ENCODE results near the gene ANKRD9.

Gene ANKRD9

GRCh38 chr14:102495491-102496330 lies 13.9 kb downstream of the ANKRD9 start:
- H3K36me3 ChIP-seq (ENCODE audit: control insufficient read depth in 4 of 4, insufficient read depth in 4 of 4, low read length in 3 of 4) = peaks cover 0 to 14% (median 8%) of the 10 kb centered on the region in 4 experiments
- POLR2A ChIA-PET = no interaction called here
- over 99% methylated on average over 26 of the region's 26 CpGs for WGBS (ENCODE audit: insufficient coverage)

DNA sequence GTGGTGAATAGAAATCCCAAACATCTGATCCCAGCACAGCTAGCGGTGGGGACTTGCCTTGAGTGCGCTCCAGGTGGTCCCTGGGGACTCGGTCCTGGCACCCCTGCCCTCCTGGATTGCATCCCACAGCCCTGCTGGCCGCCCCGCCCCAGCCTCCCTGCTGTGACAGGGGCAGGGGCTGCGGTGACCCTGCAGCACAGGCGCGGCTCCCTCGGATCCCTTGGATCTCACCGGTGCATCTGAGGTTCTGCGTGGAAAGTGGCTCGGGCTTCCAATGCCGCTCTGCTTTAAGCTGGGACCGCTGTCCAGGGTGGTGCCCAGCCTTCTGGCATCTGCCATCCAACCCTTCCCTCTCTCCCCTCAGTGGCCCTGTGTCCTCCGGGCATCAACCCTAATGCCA lies 16.0 kb downstream of the ANKRD9 start:
- CTCF ChIA-PET = no interaction called here
- POLR2A ChIA-PET = interaction anchor here (0.6 kb wide), 1 partner anchor 65 kb away, joined by 5 read pairs; no protein-coding TSS in a partner anchor
- DNase-seq = no peak
- 96% methylated on average over 14 of the region's 15 CpGs for WGBS (ENCODE audit: insufficient coverage)
- H3K4me1 ChIP-seq (ENCODE audit: control extremely low read depth in 1 of 4, control insufficient read depth in 4 of 4, insufficient read depth in 4 of 4, low read length in 3 of 4) = no peaks in the 10 kb centered on the region
- no peaks in the 10 kb centered on the region for H3K27me3 ChIP-seq (replicated peaks in 2 of 5; ENCODE audit: control insufficient read depth in 4 of 5, insufficient read depth in 5 of 5, low read length in 4 of 5)
- no peak overlapping the region for H3K27ac ChIP-seq (ENCODE audit: insufficient read depth in 1 of 2, low read depth in 1 of 2, low read length in 2 of 2, poor library complexity in 1 of 2, severe bottlenecking in 2 of 2)
- H3K36me3 ChIP-seq (ENCODE audit: control insufficient read depth in 4 of 4, insufficient read depth in 4 of 4, low read length in 3 of 4) = peaks cover 0 to 10% (median 2%) of the 10 kb centered on the region in 4 experiments
- no peaks in the 10 kb centered on the region for H3K9me3 ChIP-seq (ENCODE audit: control extremely low read depth in 1 of 5, control insufficient read depth in 4 of 5, insufficient read depth in 2 of 5, low read depth in 1 of 5, low read length in 4 of 5)
- H3K4me3 ChIP-seq (ENCODE audit: control insufficient read depth in 1 of 7, extremely low read depth in 1 of 7, insufficient read depth in 4 of 7, low read depth in 2 of 7, low read length in 6 of 7) = no peak overlapping the region

More at GRCh38 chr14:102495491-102496330, 13.9 kb downstream of the ANKRD9 start:
- H3K4me3 ChIP-seq (ENCODE audit: control insufficient read depth in 1 of 7, extremely low read depth in 1 of 7, insufficient read depth in 4 of 7, low read depth in 2 of 7, low read length in 6 of 7) = no peak overlapping the region
- no peak for DNase-seq
- H3K4me1 ChIP-seq (ENCODE audit: control extremely low read depth in 1 of 4, control insufficient read depth in 4 of 4, insufficient read depth in 4 of 4, low read length in 3 of 4) = peaks cover 0 to 8% (median 6%) of the 10 kb centered on the region in 4 experiments
- H3K27me3 ChIP-seq (replicated peaks in 2 of 5; ENCODE audit: control insufficient read depth in 4 of 5, insufficient read depth in 5 of 5, low read length in 4 of 5) = no peaks in the 10 kb centered on the region
- CTCF ChIA-PET = no interaction called here
- H3K9me3 ChIP-seq (ENCODE audit: control extremely low read depth in 1 of 5, control insufficient read depth in 4 of 5, insufficient read depth in 2 of 5, low read depth in 1 of 5, low read length in 4 of 5) = no peaks in the 10 kb centered on the region
- no peak overlapping the region for H3K27ac ChIP-seq (ENCODE audit: insufficient read depth in 1 of 2, low read depth in 1 of 2, low read length in 2 of 2, poor library complexity in 1 of 2, severe bottlenecking in 2 of 2)

DNA sequence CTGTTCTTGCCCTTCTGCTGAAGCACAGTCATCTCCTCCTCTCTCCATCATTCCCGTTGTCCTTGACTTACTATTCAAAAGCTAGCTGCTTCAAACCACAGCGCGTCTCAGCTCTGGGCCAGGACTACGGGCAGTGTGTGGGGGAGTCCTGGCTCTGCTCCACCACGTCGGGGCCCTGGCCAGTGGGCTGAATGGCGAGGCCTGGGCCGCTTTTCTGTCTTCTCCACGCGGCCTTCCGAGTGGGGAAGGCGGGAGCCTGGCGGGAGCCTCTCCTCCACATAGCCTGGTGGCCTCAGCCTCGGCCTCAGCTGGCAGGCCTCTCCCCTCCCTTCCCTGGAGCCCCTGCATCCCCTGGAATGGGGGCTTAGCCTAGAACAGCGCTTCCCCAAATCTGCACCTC lies 16.5 kb downstream of the ANKRD9 start:
- 94% methylated on average over 10 of the region's 15 CpGs for WGBS (ENCODE audit: insufficient coverage)
- H3K4me3 ChIP-seq (ENCODE audit: control insufficient read depth in 1 of 7, extremely low read depth in 1 of 7, insufficient read depth in 4 of 7, low read depth in 2 of 7, low read length in 6 of 7) = no peak overlapping the region
- no peaks in the 10 kb centered on the region for H3K9me3 ChIP-seq (ENCODE audit: control extremely low read depth in 1 of 5, control insufficient read depth in 4 of 5, insufficient read depth in 2 of 5, low read depth in 1 of 5, low read length in 4 of 5)
- no peak overlapping the region for H3K27ac ChIP-seq (ENCODE audit: insufficient read depth in 1 of 2, low read depth in 1 of 2, low read length in 2 of 2, poor library complexity in 1 of 2, severe bottlenecking in 2 of 2)
- DNase-seq = no peak
- H3K4me1 ChIP-seq (ENCODE audit: control extremely low read depth in 1 of 4, control insufficient read depth in 4 of 4, insufficient read depth in 4 of 4, low read length in 3 of 4) = no peaks in the 10 kb centered on the region
- ChIA-PET POLR2A (interaction anchor here (0.6 kb wide), 1 partner anchor 64 kb away, joined by 5 read pairs; no protein-coding TSS in a partner anchor), CTCF (no interaction called here)
- H3K27me3 ChIP-seq (replicated peaks in 2 of 5; ENCODE audit: control insufficient read depth in 4 of 5, insufficient read depth in 5 of 5, low read length in 4 of 5) = no peaks in the 10 kb centered on the region
- peaks cover 0 to 5% (median 0%) of the 10 kb centered on the region in 4 experiments for H3K36me3 ChIP-seq (ENCODE audit: control insufficient read depth in 4 of 4, insufficient read depth in 4 of 4, low read length in 3 of 4)

DNA sequence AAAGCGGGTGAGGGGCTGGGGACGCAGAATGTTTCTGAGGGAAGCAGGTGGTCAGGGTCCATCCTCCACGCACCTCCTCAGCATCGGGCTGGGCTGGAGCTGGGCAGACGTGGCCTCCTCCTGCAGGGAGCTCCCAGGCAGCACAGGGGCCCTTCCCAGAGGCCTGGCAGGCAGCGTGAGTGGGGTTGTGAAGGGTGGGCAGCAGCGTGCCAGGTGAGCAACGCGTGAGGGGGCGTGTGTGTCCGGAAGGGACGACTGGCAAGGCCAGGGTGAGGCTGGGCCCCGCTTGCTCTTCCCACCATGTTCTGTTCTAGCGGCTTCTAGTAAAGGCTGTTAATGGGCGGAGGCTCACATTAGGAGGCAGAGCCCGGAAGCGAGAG lies 17.1 kb downstream of the ANKRD9 start:
- POLR2A ChIA-PET = no interaction called here
- DNase-seq = no peak

DNA sequence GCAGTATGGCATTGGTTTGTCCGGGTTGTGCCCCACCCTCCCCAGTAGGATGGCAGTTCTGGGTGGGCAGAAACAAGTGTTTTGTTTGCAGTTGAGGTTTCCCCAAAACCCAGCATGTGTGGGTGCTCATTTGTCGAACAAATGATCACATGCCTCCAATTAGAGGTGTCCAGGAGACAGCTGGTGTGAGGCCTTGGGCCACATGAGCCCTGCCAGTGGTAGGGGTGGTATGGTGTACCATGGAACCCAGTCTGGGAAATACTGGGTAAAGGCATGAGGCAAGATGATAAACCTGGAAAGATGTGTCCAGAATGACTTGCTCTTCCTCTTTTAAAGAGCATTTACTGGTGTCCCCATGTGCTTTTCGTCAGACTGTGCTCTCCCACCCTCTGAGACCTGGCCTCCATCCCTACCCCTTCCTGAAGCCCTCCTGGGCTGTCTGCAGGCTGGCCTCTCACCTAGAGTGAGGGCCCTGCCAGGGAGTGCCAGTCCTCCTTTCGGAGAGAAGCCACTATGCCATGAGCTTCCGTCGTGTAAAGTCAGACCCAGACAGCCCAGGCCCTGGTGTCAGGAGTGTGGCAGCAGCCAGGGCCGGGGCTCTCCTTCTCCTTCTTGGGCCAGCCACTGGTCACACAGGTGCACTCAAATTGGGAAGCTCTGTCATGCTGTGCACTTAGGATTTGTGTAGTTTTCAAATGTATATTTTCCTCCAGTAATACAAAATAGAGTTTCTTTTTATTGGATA lies 17.6 kb downstream of the ANKRD9 start:
- no peak for DNase-seq
- Histone ChIP-seq H3K27me3 (replicated peaks in 2 of 5; ENCODE audit: control insufficient read depth in 4 of 5, insufficient read depth in 5 of 5, low read length in 4 of 5) (no peaks in the 10 kb centered on the region), H3K4me3 (ENCODE audit: control insufficient read depth in 1 of 7, extremely low read depth in 1 of 7, insufficient read depth in 4 of 7, low read depth in 2 of 7, low read length in 6 of 7) (no peak overlapping the region), H3K27ac (ENCODE audit: insufficient read depth in 1 of 2, low read depth in 1 of 2, low read length in 2 of 2, poor library complexity in 1 of 2, severe bottlenecking in 2 of 2) (no peak overlapping the region), H3K4me1 (ENCODE audit: control extremely low read depth in 1 of 4, control insufficient read depth in 4 of 4, insufficient read depth in 4 of 4, low read length in 3 of 4) (no peaks in the 10 kb centered on the region), H3K36me3 (ENCODE audit: control insufficient read depth in 4 of 4, insufficient read depth in 4 of 4, low read length in 3 of 4) (no peaks in the 10 kb centered on the region), H3K9me3 (ENCODE audit: control extremely low read depth in 1 of 5, control insufficient read depth in 4 of 5, insufficient read depth in 2 of 5, low read depth in 1 of 5, low read length in 4 of 5) (no peaks in the 10 kb centered on the region)
- POLR2A ChIA-PET = no interaction called here
- WGBS (ENCODE audit: insufficient coverage) = 97% methylated on average over 6 of the region's 7 CpGs
- CTCF ChIA-PET = interaction anchor here (0.6 kb wide), 1 partner anchor 24 kb away, joined by 3 read pairs; no protein-coding TSS in a partner anchor

More for the DNA sequence above, 17.1 kb downstream of the ANKRD9 start:
- no peaks in the 10 kb centered on the region for H3K36me3 ChIP-seq (ENCODE audit: control insufficient read depth in 4 of 4, insufficient read depth in 4 of 4, low read length in 3 of 4)
- no peak overlapping the region for H3K27ac ChIP-seq (ENCODE audit: insufficient read depth in 1 of 2, low read depth in 1 of 2, low read length in 2 of 2, poor library complexity in 1 of 2, severe bottlenecking in 2 of 2)
- no peak overlapping the region for H3K4me3 ChIP-seq (ENCODE audit: control insufficient read depth in 1 of 7, extremely low read depth in 1 of 7, insufficient read depth in 4 of 7, low read depth in 2 of 7, low read length in 6 of 7)
- 98% methylated on average over 11 of the region's 17 CpGs for WGBS (ENCODE audit: insufficient coverage)
- H3K9me3 ChIP-seq (ENCODE audit: control extremely low read depth in 1 of 5, control insufficient read depth in 4 of 5, insufficient read depth in 2 of 5, low read depth in 1 of 5, low read length in 4 of 5) = no peaks in the 10 kb centered on the region
- no peaks in the 10 kb centered on the region for H3K27me3 ChIP-seq (replicated peaks in 2 of 5; ENCODE audit: control insufficient read depth in 4 of 5, insufficient read depth in 5 of 5, low read length in 4 of 5)
- CTCF ChIA-PET = interaction anchor here (0.6 kb wide), 1 partner anchor 23 kb away, joined by 3 read pairs; no protein-coding TSS in a partner anchor
- no peaks in the 10 kb centered on the region for H3K4me1 ChIP-seq (ENCODE audit: control extremely low read depth in 1 of 4, control insufficient read depth in 4 of 4, insufficient read depth in 4 of 4, low read length in 3 of 4)

- no peak for DNase-seq
- no peaks in the 10 kb centered on the region for H3K27me3 ChIP-seq (replicated peaks in 2 of 5; ENCODE audit: control insufficient read depth in 4 of 5, insufficient read depth in 5 of 5, low read length in 4 of 5)
- no peak overlapping the region for H3K27ac ChIP-seq (ENCODE audit: insufficient read depth in 1 of 2, low read depth in 1 of 2, low read length in 2 of 2, poor library complexity in 1 of 2, severe bottlenecking in 2 of 2)
- H3K4me1 ChIP-seq (ENCODE audit: control extremely low read depth in 1 of 4, control insufficient read depth in 4 of 4, insufficient read depth in 4 of 4, low read length in 3 of 4) = no peaks in the 10 kb centered on the region
- ChIA-PET POLR2A (no interaction called here), CTCF (no interaction called here)
- WGBS (ENCODE audit: insufficient coverage) = 90% methylated on average over 3 of the region's 3 CpGs
- H3K4me3 ChIP-seq (ENCODE audit: control insufficient read depth in 1 of 7, extremely low read depth in 1 of 7, insufficient read depth in 4 of 7, low read depth in 2 of 7, low read length in 6 of 7) = no peak overlapping the region
- H3K36me3 ChIP-seq (ENCODE audit: control insufficient read depth in 4 of 4, insufficient read depth in 4 of 4, low read length in 3 of 4) = no peaks in the 10 kb centered on the region
- H3K9me3 ChIP-seq (ENCODE audit: control extremely low read depth in 1 of 5, control insufficient read depth in 4 of 5, insufficient read depth in 2 of 5, low read depth in 1 of 5, low read length in 4 of 5) = no peaks in the 10 kb centered on the region
Observed at GRCh38 chr14:102491366-102491765, 18.2 kb downstream of the ANKRD9 start.

DNA sequence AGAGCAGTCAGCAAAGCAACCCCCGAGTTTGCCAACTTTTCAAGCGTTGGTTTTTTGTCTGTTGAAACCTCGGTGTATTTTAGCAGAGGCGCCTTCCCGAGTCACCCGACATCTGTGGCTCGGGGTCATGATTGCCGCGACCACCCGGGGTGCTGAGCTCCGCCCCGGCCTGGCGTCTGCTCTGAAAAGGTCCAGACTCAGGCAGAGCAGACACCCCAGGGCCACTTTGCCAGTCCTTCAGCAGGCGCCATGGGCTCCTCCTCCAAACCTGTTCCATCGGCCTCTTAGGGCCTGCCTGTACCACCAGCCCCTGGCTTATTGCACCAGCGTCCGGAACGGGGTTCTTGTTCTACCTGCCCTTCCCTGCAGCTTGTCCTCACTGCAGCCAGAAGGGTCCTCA lies 19.1 kb downstream of the ANKRD9 start:
- CTCF ChIA-PET = no interaction called here
- Histone ChIP-seq H3K27me3 (replicated peaks in 2 of 5; ENCODE audit: control insufficient read depth in 4 of 5, insufficient read depth in 5 of 5, low read length in 4 of 5) (no peaks in the 10 kb centered on the region), H3K9me3 (ENCODE audit: control extremely low read depth in 1 of 5, control insufficient read depth in 4 of 5, insufficient read depth in 2 of 5, low read depth in 1 of 5, low read length in 4 of 5) (no peaks in the 10 kb centered on the region), H3K4me3 (ENCODE audit: control insufficient read depth in 1 of 7, extremely low read depth in 1 of 7, insufficient read depth in 4 of 7, low read depth in 2 of 7, low read length in 6 of 7) (no peak overlapping the region), H3K36me3 (ENCODE audit: control insufficient read depth in 4 of 4, insufficient read depth in 4 of 4, low read length in 3 of 4) (no peaks in the 10 kb centered on the region), H3K27ac (ENCODE audit: insufficient read depth in 1 of 2, low read depth in 1 of 2, low read length in 2 of 2, poor library complexity in 1 of 2, severe bottlenecking in 2 of 2) (no peak overlapping the region), H3K4me1 (ENCODE audit: control extremely low read depth in 1 of 4, control insufficient read depth in 4 of 4, insufficient read depth in 4 of 4, low read length in 3 of 4) (no peaks in the 10 kb centered on the region)
- no peak for DNase-seq
- 97% methylated on average over 18 of the region's 18 CpGs for WGBS (ENCODE audit: insufficient coverage)
- POLR2A ChIA-PET = no interaction called here
